Measurements from ENCODE around the gene MAP4K3. TPM values are rescaled to one million over a fixed set of nuclear protein-coding genes. Genes with fewer than 3 reads are reported as not detected.

The MAP4K3 gene
- total and polyA plus RNA-seq, 2 of the 8 experiments (the other 6 are each of a cell fraction or from before 2014, with no cell fraction given) = 11.4 to 63.0 TPM

GRCh38 chr2:39290433-39290832 is 146.7 kb downstream of the MAP4K3 start:
- Histone ChIP-seq H3K4me1 (replicated peaks in 1 of 4; ENCODE audit: control insufficient read depth in 3 of 4, insufficient read depth in 4 of 4, low read length in 3 of 4) (no peaks in the 10 kb centered on the region), H3K23ac (ENCODE audit: insufficient read length) (no peak overlapping the region), H4K5ac (ENCODE audit: insufficient read length, low read depth, low read length) (no peak overlapping the region), H3K27me3 (replicated peaks in 1 of 4; ENCODE audit: control insufficient read depth in 3 of 4, extremely low read depth in 1 of 4, insufficient read depth in 3 of 4, low read length in 3 of 4) (no peaks in the 10 kb centered on the region), H3K36me3 (ENCODE audit: control insufficient read depth in 2 of 4, insufficient read depth in 4 of 4, low read length in 3 of 4) (peaks cover 2 to 23% (median 10%) of the 10 kb centered on the region in 4 experiments; a peak in 7 of 8 replicates), H2BK15ac (ENCODE audit: low read length) (no peak overlapping the region), H2AK5ac (ENCODE audit: low read depth, low read length) (no peak overlapping the region), H3K9me3 (ENCODE audit: insufficient read depth in 2 of 2, low read depth in 1 of 2, low read length in 1 of 2) (no peaks in the 10 kb centered on the region), H3K4me2 (ENCODE audit: insufficient read depth in 1 of 2, low read depth in 2 of 2, low read length in 2 of 2) (no peak overlapping the region), H2BK12ac (ENCODE audit: low read depth, low read length) (no peak overlapping the region), H3K79me1 (ENCODE audit: low read depth, low read length) (no peaks in the 10 kb centered on the region), H4K20me1 (replicated peaks in 1 of 2; ENCODE audit: control insufficient read depth in 1 of 2, insufficient read depth in 2 of 2, low read length in 2 of 2) (no peaks in the 10 kb centered on the region), H4K8ac (ENCODE audit: extremely low read depth, insufficient read depth, low read length) (no peak overlapping the region), H3K9ac (replicated peaks in 1 of 4; ENCODE audit: extremely low read depth in 1 of 4, low read depth in 3 of 4, low read length in 3 of 4) (no peak overlapping the region), H4K91ac (replicated peaks; ENCODE audit: insufficient read length, low read length) (no peak overlapping the region), H3K4ac (replicated peaks; ENCODE audit: insufficient read length, low read depth, low read length) (no peak overlapping the region), H3K14ac (ENCODE audit: insufficient read length) (no peak overlapping the region), H2BK5ac (ENCODE audit: low read depth, low read length) (no peak overlapping the region), H2BK120ac (replicated peaks; ENCODE audit: low read depth, low read length) (no peak overlapping the region), H3K56ac (replicated peaks; ENCODE audit: insufficient read length, low read depth, low read length) (no peak overlapping the region), H3K4me3 (ENCODE audit: extremely low read depth in 1 of 4, insufficient read depth in 2 of 4, low read depth in 3 of 4, low read length in 4 of 4) (no peak overlapping the region), H3K79me2 (ENCODE audit: control insufficient read depth in 1 of 2, insufficient read depth in 2 of 2, low read length in 2 of 2) (no peaks in the 10 kb centered on the region), H2BK20ac (ENCODE audit: low read length) (no peak overlapping the region), H3K18ac (ENCODE audit: extremely low read depth, low read length) (no peak overlapping the region), H2AFZ (ENCODE audit: low read length) (no peak overlapping the region), H3K23me2 (ENCODE audit: low read depth, low read length) (no peaks in the 10 kb centered on the region), H3K27ac (ENCODE audit: low read depth, low read length) (no peak overlapping the region)
- ChIA-PET POLR2A (ENCODE audit: partially characterized antibody) (no interaction called here), CTCF (ENCODE audit: partially characterized antibody) (no interaction called here)
- no peak for TF ChIP-seq HDAC6 (IDR thresholded peaks at IDR 0.05; ENCODE audit: low read depth, low read length)
- TF ChIP-seq TAF7 (optimal IDR thresholded peaks at IDR 0.05; ENCODE audit: borderline replicate concordance, low read depth, low read length) = no peak
- TF ChIP-seq SP1 (IDR thresholded peaks at IDR 0.05; ENCODE audit: low read depth, low read length) = no peak
- TF ChIP-seq EGR1 (IDR thresholded peaks at IDR 0.05; ENCODE audit: borderline replicate concordance, low read depth, low read length) = no peak
- FAIRE-seq (no peak), DNase-seq (ENCODE audit: low read depth in 1 of 2, low spot score in 2 of 2) (no peak)
- 92% methylated on average over 6 of the region's 6 CpGs; no CpG with 5 or more reads in 1 of the 2 experiments for WGBS, 2 experiments (ENCODE audit: extremely low coverage in 1 of 2, insufficient coverage in 1 of 2, insufficient read length in 1 of 2, insufficient replicate concordance in 2 of 2, low coverage in 1 of 2, low lambda C conversion rate in 2 of 2, missing lambda C conversion rate in 1 of 2)
